GM10266 (cell line): ENCODE data around the gene KIF16B.

Experiments
- DNase-seq: peaks from one replicate; pipeline ENCODE4 v3.0.0; 2012; ENCODE audit errors: extremely low spot score
- TF ChIP-seq, protein P1 (sequence below): IDR thresholded peaks from 2 replicates; pipeline ENCODE4 v1.5.1; 2012; ENCODE audit warnings: mild to moderate bottlenecking, low read depth; ENCODE audit not compliant: control insufficient read depth, insufficient read depth; ENCODE audit errors: missing control alignments

KIF16B gene

DNA sequence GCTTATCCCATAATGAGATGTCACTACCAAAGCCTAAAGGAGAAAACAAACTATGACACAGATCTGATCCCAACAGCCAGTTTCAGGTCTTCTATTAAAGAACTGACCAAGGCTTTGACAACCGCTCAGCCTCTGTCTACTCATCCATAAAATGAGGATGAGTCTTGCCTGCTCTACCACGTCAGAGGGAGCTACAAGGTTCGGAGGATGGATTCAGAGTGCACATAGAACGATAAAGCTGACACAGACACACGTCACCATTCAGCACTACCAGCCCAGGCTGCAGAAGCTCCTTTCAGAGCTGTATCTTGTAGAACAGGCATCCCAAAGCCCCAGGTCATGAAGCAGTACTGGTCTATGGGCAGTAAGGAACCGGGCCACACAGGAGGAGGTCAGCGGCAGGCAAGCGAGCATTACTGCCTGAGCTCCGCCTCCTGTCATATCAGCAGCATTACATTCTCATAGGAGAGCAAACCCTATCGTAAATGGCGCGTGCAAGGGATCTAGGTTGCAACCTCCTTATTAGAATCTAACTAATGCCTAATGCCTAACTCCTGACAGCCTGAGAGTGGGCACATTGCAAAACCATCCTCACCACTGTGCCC, 25.1 kb downstream of the KIF16B start:
- TF ChIP-seq, protein P1, sequence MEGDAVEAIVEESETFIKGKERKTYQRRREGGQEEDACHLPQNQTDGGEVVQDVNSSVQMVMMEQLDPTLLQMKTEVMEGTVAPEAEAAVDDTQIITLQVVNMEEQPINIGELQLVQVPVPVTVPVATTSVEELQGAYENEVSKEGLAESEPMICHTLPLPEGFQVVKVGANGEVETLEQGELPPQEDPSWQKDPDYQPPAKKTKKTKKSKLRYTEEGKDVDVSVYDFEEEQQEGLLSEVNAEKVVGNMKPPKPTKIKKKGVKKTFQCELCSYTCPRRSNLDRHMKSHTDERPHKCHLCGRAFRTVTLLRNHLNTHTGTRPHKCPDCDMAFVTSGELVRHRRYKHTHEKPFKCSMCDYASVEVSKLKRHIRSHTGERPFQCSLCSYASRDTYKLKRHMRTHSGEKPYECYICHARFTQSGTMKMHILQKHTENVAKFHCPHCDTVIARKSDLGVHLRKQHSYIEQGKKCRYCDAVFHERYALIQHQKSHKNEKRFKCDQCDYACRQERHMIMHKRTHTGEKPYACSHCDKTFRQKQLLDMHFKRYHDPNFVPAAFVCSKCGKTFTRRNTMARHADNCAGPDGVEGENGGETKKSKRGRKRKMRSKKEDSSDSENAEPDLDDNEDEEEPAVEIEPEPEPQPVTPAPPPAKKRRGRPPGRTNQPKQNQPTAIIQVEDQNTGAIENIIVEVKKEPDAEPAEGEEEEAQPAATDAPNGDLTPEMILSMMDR: no peak
- DNase-seq: no peak

DNA sequence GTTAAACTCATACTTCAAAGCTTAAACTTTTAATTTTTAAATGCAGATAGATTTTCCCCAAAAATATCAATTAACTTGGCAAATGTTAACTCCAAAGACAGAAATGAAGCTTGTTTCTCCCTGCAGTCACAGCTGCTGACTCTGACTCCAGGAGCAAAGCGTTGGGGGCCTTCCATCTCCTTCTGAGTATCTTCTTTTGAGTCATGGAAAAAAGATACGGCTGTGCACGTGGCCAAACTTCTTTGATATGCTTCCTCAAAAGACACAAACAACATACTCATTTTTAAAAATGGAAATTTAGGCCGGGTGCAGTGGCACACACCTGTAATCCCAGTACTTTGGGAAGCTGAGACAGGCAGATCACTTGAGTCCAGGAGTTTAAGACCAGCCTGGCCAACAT, 28.3 kb downstream of the KIF16B start:
- TF ChIP-seq, protein P1: no peak
- DNase-seq: no peak

DNA sequence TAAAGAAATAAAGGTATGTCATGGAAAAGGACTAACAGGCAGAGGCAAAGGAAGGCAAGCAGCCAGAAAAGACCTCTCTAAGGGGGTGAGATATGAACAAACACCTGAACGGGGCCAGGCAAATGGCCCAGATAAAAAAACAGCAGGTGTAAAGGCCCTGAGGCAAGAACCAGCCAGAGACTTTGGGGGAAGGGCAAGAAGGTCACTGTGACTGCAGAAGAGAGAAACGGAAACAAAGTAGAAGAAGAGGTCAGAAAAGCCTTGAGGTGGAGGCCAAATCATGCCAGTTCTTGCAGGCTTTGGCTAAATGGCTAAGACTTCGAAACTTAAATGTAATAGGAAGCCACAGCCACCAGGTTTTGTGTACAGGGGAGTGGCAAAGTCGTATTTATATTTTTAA, 30.8 kb downstream of the KIF16B start:
- TF ChIP-seq, protein P1: no peak
- no peak for DNase-seq

DNA sequence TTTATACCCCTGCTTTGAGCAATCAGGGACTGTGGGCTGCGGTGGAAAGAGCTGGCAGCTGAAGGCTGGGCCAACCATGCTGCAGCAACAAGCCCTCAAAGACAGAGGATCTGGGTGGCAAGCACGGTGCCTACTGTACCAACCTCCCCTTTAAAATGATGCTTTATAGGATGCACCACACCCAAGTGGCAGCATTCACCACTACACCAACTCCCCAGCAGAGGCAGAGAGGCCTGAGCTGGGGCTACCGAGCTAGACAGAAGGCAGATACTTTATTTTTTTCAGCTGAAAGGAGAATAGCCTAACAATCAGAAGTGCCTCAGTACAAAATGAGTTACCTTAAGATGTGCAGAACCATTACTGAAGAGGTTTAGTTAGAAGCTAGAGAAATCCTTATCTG, 31.4 kb downstream of the KIF16B start:
- TF ChIP-seq, protein P1: no peak
- no peak for DNase-seq

DNA sequence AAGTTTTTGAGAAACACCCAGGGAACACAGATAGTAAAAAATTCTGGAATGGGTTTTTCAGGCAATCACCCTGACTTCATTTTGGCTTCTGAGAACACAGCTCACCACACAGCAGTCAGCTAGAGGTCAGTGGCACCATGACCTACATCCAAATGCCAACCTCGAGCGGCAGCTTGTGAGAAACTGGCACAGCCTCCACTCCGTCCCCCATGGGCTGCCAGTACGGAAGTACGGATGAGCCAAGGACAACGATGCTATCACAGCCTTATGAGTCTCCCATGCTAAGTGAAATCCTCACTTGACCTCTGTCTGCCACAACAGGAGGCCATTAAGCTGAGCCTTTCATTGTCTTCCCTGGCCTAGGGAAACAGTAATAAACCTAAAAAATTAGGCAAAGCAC, 32.0 kb downstream of the KIF16B start:
- TF ChIP-seq, protein P1: no peak
- no peak for DNase-seq

DNA sequence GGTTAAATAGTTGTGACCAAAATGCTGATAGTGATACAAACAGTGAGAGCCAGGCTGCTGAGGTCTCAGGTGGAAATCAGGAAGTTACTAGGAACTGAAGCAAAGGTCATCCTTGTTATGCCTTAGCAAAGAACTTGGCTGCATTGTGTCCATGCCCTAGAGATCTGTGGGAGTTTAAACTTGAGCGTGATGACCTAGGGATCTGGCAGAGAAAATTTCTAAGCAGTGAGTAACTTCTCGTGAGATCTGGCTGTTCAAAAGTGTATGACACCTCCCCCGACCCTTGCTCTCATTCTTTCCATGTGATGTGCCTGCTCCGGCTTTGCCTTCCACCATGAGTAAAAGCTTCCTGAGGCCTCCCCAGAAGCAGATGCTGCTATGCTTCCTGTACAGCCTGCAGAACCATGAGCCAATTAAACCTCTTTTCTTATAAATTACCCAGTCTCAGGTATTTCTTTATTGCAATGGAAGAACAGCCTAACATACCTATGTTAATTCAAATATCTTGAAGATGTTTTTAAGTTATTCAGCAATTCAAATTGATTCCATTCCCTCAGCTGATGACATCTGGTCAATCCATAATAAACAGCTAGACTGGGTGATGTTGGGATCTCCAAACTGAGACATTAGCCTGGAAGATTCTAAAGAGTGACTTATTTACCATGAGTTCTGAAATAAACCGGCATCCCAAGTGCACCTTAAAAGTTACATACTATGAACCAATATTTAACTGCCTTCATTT, 33.8 kb downstream of the KIF16B start:
- TF ChIP-seq, protein P1: no peak

DNA sequence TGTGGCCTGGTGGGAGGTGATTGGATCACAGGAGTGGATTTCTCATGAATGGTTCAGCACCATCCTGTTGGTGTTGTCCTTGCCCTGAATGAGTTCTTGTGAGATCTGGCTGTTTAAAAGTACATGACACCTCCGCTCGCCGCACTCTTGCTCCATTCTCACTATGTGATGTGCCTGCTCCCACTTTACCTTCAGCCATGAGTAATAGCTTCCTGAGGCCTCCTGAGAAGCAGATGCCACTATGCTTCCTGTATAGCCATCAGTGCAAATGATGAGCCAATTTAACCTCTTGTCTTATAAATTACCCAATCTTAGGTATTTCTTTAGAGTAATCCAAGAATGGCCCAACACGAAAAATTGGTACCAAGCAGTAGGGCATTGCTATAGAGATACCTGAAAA, 34.5 kb downstream of the KIF16B start:
- no peak for DNase-seq
- TF ChIP-seq, protein P1: no peak

More for the DNA sequence above, 33.8 kb downstream of the KIF16B start:
- no peak for DNase-seq
